Neuronal stem cell (in vitro differentiated cells): Measurements from ENCODE around the gene ANKS1A.
A peak's percentile ranks its signal among the peaks of the same experiment; 100 is the strongest.

ENCODE experiments used
- DNase-seq: peaks from one replicate; pipeline ENCODE4 v3.0.0-alpha.2; 2013; ENCODE audit warnings: low spot score
- H2AFZ ChIP-seq: one replicate; pipeline ENCODE4 v1.6.1; 2013; ENCODE audit warnings: mild to moderate bottlenecking, low read length, inconsistent platforms
- H2AK5ac ChIP-seq: 2 replicates; pipeline ENCODE4 v1.6.1; 2013; ENCODE audit warnings: low read depth, mild to moderate bottlenecking, inconsistent platforms, low read length, moderate library complexity, mixed read lengths
- H2BK120ac ChIP-seq: 2 replicates; pipeline ENCODE4 v1.6.1; 2013; ENCODE audit warnings: low read depth, mild to moderate bottlenecking, inconsistent platforms, low read length, moderate library complexity, mixed read lengths
- H2BK12ac ChIP-seq: one replicate; pipeline ENCODE4 v1.6.1; 2013; ENCODE audit warnings: low read length, inconsistent platforms
- H2BK15ac ChIP-seq: 2 replicates; pipeline ENCODE4 v1.6.1; 2013; ENCODE audit warnings: mild to moderate bottlenecking, low read length, inconsistent platforms, mixed read lengths
- H2BK5ac ChIP-seq: one replicate; pipeline ENCODE4 v1.6.1; 2013; ENCODE audit warnings: inconsistent platforms, mild to moderate bottlenecking, low read length, moderate library complexity
- H3K14ac ChIP-seq: one replicate; pipeline ENCODE4 v1.6.1; 2013; ENCODE audit warnings: low read length, inconsistent platforms
- H3K18ac ChIP-seq: 2 replicates; pipeline ENCODE4 v1.6.1; 2013; ENCODE audit warnings: low read length, inconsistent platforms
- H3K23ac ChIP-seq: 2 replicates; pipeline ENCODE4 v1.6.1; 2013; ENCODE audit warnings: low read depth, mild to moderate bottlenecking, mixed read lengths, low read length, inconsistent platforms; ENCODE audit not compliant: poor library complexity
- H3K27ac ChIP-seq: replicated peaks from 3 replicates; pipeline ENCODE4 v1.5.1; 2013; ENCODE audit warnings: low read length, inconsistent platforms
- H3K27me3 ChIP-seq, 3 experiments: 2 replicates each; pipeline ENCODE4 v1.6.1; 2013; ENCODE audit warnings: low read length in 3 of 3, mild to moderate bottlenecking in 2 of 3, inconsistent platforms in 1 of 3, low read depth in 1 of 3, mixed read lengths in 1 of 3, moderate library complexity in 1 of 3; ENCODE audit not compliant: control insufficient read depth in 3 of 3, insufficient read depth in 3 of 3
- H3K36me3 ChIP-seq, 2 donors: replicated peaks in 1 of 2; 2 replicates each; pipeline ENCODE4 v1.6.1; 2013; ENCODE audit warnings: low read length in 2 of 2; ENCODE audit not compliant: control insufficient read depth in 2 of 2, insufficient read depth in 2 of 2
- H3K4ac ChIP-seq: 2 replicates; pipeline ENCODE4 v1.6.1; 2013; ENCODE audit warnings: inconsistent platforms, mild to moderate bottlenecking, low read length, moderate library complexity
- H3K4me1 ChIP-seq, 2 donors: 1 replicate in 1 of 2; 2 replicates in 1 of 2; pipeline ENCODE4 v1.6.1; 2013; ENCODE audit warnings: low read length in 2 of 2, low read depth in 1 of 2; ENCODE audit not compliant: control insufficient read depth in 2 of 2, insufficient read depth in 1 of 2
- H3K4me2 ChIP-seq: one replicate; pipeline ENCODE4 v1.6.1; 2013; ENCODE audit warnings: mild to moderate bottlenecking, low read length, inconsistent platforms; ENCODE audit not compliant: insufficient read depth, poor library complexity, severe bottlenecking
- H3K4me3 ChIP-seq, 2 donors: 2 replicates each; pipeline ENCODE4 v1.5.1; 2013; ENCODE audit warnings: low read length in 2 of 2, mild to moderate bottlenecking in 2 of 2, inconsistent platforms in 1 of 2, moderate library complexity in 1 of 2
- H3K79me1 ChIP-seq: one replicate; pipeline ENCODE4 v1.6.1; 2013; ENCODE audit warnings: low read depth, mild to moderate bottlenecking, inconsistent platforms, low read length, moderate library complexity
- H3K9ac ChIP-seq: one replicate; pipeline ENCODE4 v1.6.1; 2013; ENCODE audit warnings: mild to moderate bottlenecking, low read depth, low read length, inconsistent platforms; ENCODE audit not compliant: poor library complexity
- H3K9me3 ChIP-seq, 2 donors: replicated peaks in 1 of 2; 2 replicates each; pipeline versions ENCODE3 to v1.6.1; 2013; ENCODE audit warnings: low read length in 2 of 2, mild to moderate bottlenecking in 2 of 2, inconsistent platforms in 1 of 2, low read depth in 1 of 2, mixed read lengths in 1 of 2, moderate library complexity in 1 of 2; ENCODE audit not compliant: control insufficient read depth in 2 of 2, insufficient read depth in 1 of 2
- H4K8ac ChIP-seq: one replicate; pipeline ENCODE4 v1.6.1; 2013; ENCODE audit warnings: low read depth, mild to moderate bottlenecking, inconsistent platforms, low read length, moderate library complexity
- H4K91ac ChIP-seq: one replicate; pipeline ENCODE4 v1.6.1; 2013; ENCODE audit warnings: low read length, low read depth, mild to moderate bottlenecking, inconsistent platforms; ENCODE audit not compliant: poor library complexity
- WGBS, 2 donors: extraction: QIAGEN DNeasy Blood & Tissue Kit; methylation state at CpG; one replicate each; pipeline ENCODE4 v1.1.7; 2013; ENCODE audit warnings: missing lambda C conversion rate in 2 of 2, mixed read lengths in 1 of 2; ENCODE audit not compliant: insufficient read length in 2 of 2, insufficient replicate concordance in 1 of 2; ENCODE audit errors: extremely low coverage in 2 of 2; 5-methylcytosine and 5-hydroxymethylcytosine counted together

The ANKS1A gene

GRCh38 chr6:35064757-35065440 lies 175.8 kb downstream of the ANKS1A start:
- H3K4me3 ChIP-seq = no peak overlapping the region
- no peak overlapping the region for H2AFZ ChIP-seq
- H3K4ac ChIP-seq = no peak overlapping the region
- H2BK12ac ChIP-seq = no peak overlapping the region
- no CpG with 5 or more reads among the region's 8 CpGs for WGBS, 2 donors
- H3K79me1 ChIP-seq = no peaks in the 10 kb centered on the region
- H2BK15ac ChIP-seq = no peak overlapping the region
- no peaks in the 10 kb centered on the region for H3K9me3 ChIP-seq
- H3K4me2 ChIP-seq = no peak overlapping the region
- H4K91ac ChIP-seq = no peak overlapping the region
- H3K9ac ChIP-seq = no peak overlapping the region
- peaks cover 5 to 31% of the 10 kb centered on the region in 2 donors for H3K36me3 ChIP-seq
- H3K27me3 ChIP-seq = no peaks in the 10 kb centered on the region
- H4K8ac ChIP-seq = no peak overlapping the region
- no peak overlapping the region for H3K18ac ChIP-seq
- H2AK5ac ChIP-seq = no peak overlapping the region
- H3K4me1 ChIP-seq = peaks cover 2 to 8% of the 10 kb centered on the region in 2 donors
- no peak overlapping the region for H3K23ac ChIP-seq
- no peak overlapping the region for H2BK120ac ChIP-seq
- H3K14ac ChIP-seq = no peak overlapping the region
- DNase-seq = no peak
- H2BK5ac ChIP-seq = no peak overlapping the region
- no peak overlapping the region for H3K27ac ChIP-seq

GRCh38 chr6:35065441-35065800 lies 176.4 kb downstream of the ANKS1A start:
- Histone ChIP-seq H2BK5ac (no peak overlapping the region), H2BK15ac (no peak overlapping the region), H3K23ac (peak overlapping the region; percentile 44), H3K9ac (no peak overlapping the region), H3K9me3 (no peaks in the 10 kb centered on the region), H3K27ac (no peak overlapping the region), H4K91ac (no peak overlapping the region), H3K18ac (no peak overlapping the region), H3K36me3 (peaks cover 2 to 26% of the 10 kb centered on the region in 2 donors), H2AFZ (no peak overlapping the region), H3K4me2 (no peak overlapping the region), H3K79me1 (no peaks in the 10 kb centered on the region), H3K27me3 (no peaks in the 10 kb centered on the region), H2BK120ac (no peak overlapping the region), H4K8ac (no peak overlapping the region), H3K4me1 (peaks cover 2 to 8% of the 10 kb centered on the region in 2 donors), H2AK5ac (no peak overlapping the region), H3K4me3 (no peak overlapping the region), H2BK12ac (no peak overlapping the region), H3K4ac (no peak overlapping the region), H3K14ac (no peak overlapping the region)
- no peak for DNase-seq
- no CpG with 5 or more reads among the region's 9 CpGs for WGBS, 2 donors

GRCh38 chr6:35065870-35066269 lies 176.8 kb downstream of the ANKS1A start:
- Histone ChIP-seq H2AK5ac (no peak overlapping the region), H3K4me3 (no peak overlapping the region), H3K79me1 (no peaks in the 10 kb centered on the region), H3K27ac (no peak overlapping the region), H3K27me3 (no peaks in the 10 kb centered on the region), H3K23ac (no peak overlapping the region), H3K4me2 (no peak overlapping the region), H2BK5ac (no peak overlapping the region), H3K4ac (no peak overlapping the region), H3K36me3 (peaks cover 2 to 22% of the 10 kb centered on the region in 2 donors), H2BK120ac (no peak overlapping the region), H3K9ac (no peak overlapping the region), H3K18ac (peak overlapping the region; percentile 44), H3K14ac (no peak overlapping the region), H3K9me3 (no peaks in the 10 kb centered on the region), H4K8ac (no peak overlapping the region), H2AFZ (no peak overlapping the region), H2BK12ac (no peak overlapping the region), H2BK15ac (no peak overlapping the region), H3K4me1 (peaks cover 2 to 8% of the 10 kb centered on the region in 2 donors), H4K91ac (no peak overlapping the region)
- no peak for DNase-seq
- WGBS, 2 donors = no CpG with 5 or more reads among the region's 13 CpGs

GRCh38 chr6:35067234-35067633 lies 178.2 kb downstream of the ANKS1A start:
- H3K27ac ChIP-seq = no peak overlapping the region
- no peak overlapping the region for H4K91ac ChIP-seq
- no peak for DNase-seq
- no peak overlapping the region for H2BK15ac ChIP-seq
- no peaks in the 10 kb centered on the region for H3K9me3 ChIP-seq
- H4K8ac ChIP-seq = no peak overlapping the region
- H3K18ac ChIP-seq = no peak overlapping the region
- H2BK5ac ChIP-seq = no peak overlapping the region
- H3K4me2 ChIP-seq = no peak overlapping the region
- H3K23ac ChIP-seq = no peak overlapping the region
- no peak overlapping the region for H3K14ac ChIP-seq
- peaks cover 4 to 17% of the 10 kb centered on the region in 2 donors for H3K36me3 ChIP-seq
- no peak overlapping the region for H3K4me3 ChIP-seq
- WGBS, 2 donors = no CpG with 5 or more reads among the region's 11 CpGs
- H3K27me3 ChIP-seq = no peaks in the 10 kb centered on the region
- no peak overlapping the region for H3K4ac ChIP-seq
- peaks cover 2 to 8% of the 10 kb centered on the region in 2 donors for H3K4me1 ChIP-seq
- no peak overlapping the region for H2BK120ac ChIP-seq
- no peaks in the 10 kb centered on the region for H3K79me1 ChIP-seq
- H2AFZ ChIP-seq = no peak overlapping the region
- no peak overlapping the region for H2BK12ac ChIP-seq
- no peak overlapping the region for H3K9ac ChIP-seq
- H2AK5ac ChIP-seq = no peak overlapping the region
